22Rv1 (cell line): ENCODE data around the gene KIAA1671.

Source experiments
- CTCF ChIP-seq: fragments of 450-650 bp; IDR thresholded peaks from 2 replicates; pipeline ENCODE4 v1.5.1; 2017; ENCODE audit warnings: mild to moderate bottlenecking
- ZFX ChIP-seq: fragments of 450-650 bp; IDR thresholded peaks from 2 replicates; pipeline ENCODE4 v1.6.1; 2017; ENCODE audit warnings: antibody characterized with exemption, borderline replicate concordance

GRCh38 chr22:25114369-25115362 is 162.2 kb downstream of the KIAA1671 start:
- TF ChIP-seq CTCF (no peak), ZFX (no peak)
